ENCODE measurements around the gene ZNF695.

Gene ZNF695

DNA sequence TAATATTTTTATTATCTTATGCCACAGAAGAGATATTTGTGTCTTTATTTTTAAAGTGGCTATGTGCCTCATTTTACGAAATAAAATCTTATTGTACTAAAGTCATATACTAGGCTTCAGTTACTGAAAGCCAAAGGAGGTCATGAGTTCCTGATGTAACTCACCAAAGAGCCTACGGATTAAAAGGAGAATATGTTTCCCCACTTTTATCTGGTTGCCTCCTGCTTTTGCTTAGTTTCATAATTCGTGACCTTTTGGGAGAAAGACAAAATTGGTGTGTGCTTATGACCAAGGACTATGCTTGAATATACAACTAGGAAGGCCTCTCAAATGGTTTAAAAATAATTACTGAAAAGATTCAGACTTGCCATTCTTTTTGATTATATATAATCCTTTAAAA lies 57.9 kb downstream of the ZNF695 start:
- Histone ChIP-seq H3K4me1 (ENCODE audit: control insufficient read depth in 2 of 2, insufficient read depth in 1 of 2, low read depth in 1 of 2, low read length in 2 of 2) (no peaks in the 10 kb centered on the region), H3K79me1 (ENCODE audit: low read depth, low read length) (no peaks in the 10 kb centered on the region), H4K8ac (ENCODE audit: low read depth, low read length) (no peak overlapping the region), H3K36me3 (replicated peaks in 1 of 2; ENCODE audit: control insufficient read depth in 2 of 2, insufficient read depth in 2 of 2, low read length in 2 of 2) (peaks cover 0 to 43% of the 10 kb centered on the region in 2 donors), H3K27me3 (ENCODE audit: control insufficient read depth in 3 of 3, insufficient read depth in 3 of 3, low read depth in 1 of 3, low read length in 3 of 3) (no peaks in the 10 kb centered on the region), H2BK12ac (ENCODE audit: low read length) (no peak overlapping the region), H4K91ac (ENCODE audit: low read depth, low read length, poor library complexity) (no peak overlapping the region), H3K9me3 (replicated peaks in 1 of 2; ENCODE audit: control insufficient read depth in 2 of 2, insufficient read depth in 1 of 2, low read depth in 1 of 2, low read length in 2 of 2) (peaks cover 0 to 18% of the 10 kb centered on the region in 2 donors), H3K4me2 (ENCODE audit: insufficient read depth, low read length, poor library complexity, severe bottlenecking) (no peak overlapping the region), H3K18ac (ENCODE audit: low read length) (no peak overlapping the region), H3K4me3 (ENCODE audit: low read length in 2 of 2) (no peak overlapping the region), H3K9ac (ENCODE audit: low read depth, low read length, poor library complexity) (no peak overlapping the region), H3K27ac (replicated peaks; ENCODE audit: low read length) (no peak overlapping the region), H2BK5ac (ENCODE audit: low read length) (no peak overlapping the region), H2AFZ (ENCODE audit: low read length) (no peak overlapping the region), H3K4ac (ENCODE audit: low read length) (no peak overlapping the region), H3K14ac (ENCODE audit: low read length) (no peak overlapping the region), H2AK5ac (ENCODE audit: low read depth, low read length) (no peak overlapping the region), H3K23ac (ENCODE audit: low read depth, low read length, poor library complexity) (no peak overlapping the region), H2BK15ac (ENCODE audit: low read length) (no peak overlapping the region), H2BK120ac (ENCODE audit: low read depth, low read length) (no peak overlapping the region)
- DNase-seq (ENCODE audit: low spot score): no peak
- no CpG with 5 or more reads among the region's 3 CpGs for WGBS, 2 donors (ENCODE audit: extremely low coverage in 2 of 2, insufficient read length in 2 of 2, insufficient replicate concordance in 1 of 2)

DNA sequence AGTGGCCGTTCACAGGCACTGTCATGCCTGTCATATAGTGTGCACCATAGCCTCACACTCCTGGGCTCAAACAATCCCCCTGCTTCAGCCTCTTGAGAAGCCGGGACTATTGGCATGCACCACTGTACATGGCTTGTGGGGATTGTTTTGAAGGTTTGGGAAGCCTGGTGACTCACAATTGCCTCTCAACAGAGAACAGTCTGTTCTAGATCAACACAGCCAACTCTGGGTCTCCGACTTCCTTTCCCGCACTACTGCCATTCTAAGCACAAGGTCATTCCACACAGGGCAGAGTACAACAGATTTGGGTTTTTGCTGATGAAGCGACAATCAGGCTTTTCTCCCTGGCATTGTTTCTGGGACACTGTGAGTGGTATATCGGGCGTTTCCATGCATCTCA lies 60.6 kb downstream of the ZNF695 start:
- Histone ChIP-seq H3K18ac (ENCODE audit: low read length) (no peak overlapping the region), H3K4me3 (ENCODE audit: low read length in 2 of 2) (no peak overlapping the region), H3K27ac (replicated peaks; ENCODE audit: low read length) (no peak overlapping the region), H4K8ac (ENCODE audit: low read depth, low read length) (no peak overlapping the region), H2AFZ (ENCODE audit: low read length) (no peak overlapping the region), H3K4ac (ENCODE audit: low read length) (no peak overlapping the region), H2AK5ac (ENCODE audit: low read depth, low read length) (no peak overlapping the region), H3K4me1 (ENCODE audit: control insufficient read depth in 2 of 2, insufficient read depth in 1 of 2, low read depth in 1 of 2, low read length in 2 of 2) (no peaks in the 10 kb centered on the region), H3K36me3 (replicated peaks in 1 of 2; ENCODE audit: control insufficient read depth in 2 of 2, insufficient read depth in 2 of 2, low read length in 2 of 2) (peaks cover 2 to 55% of the 10 kb centered on the region in 2 donors), H3K79me1 (ENCODE audit: low read depth, low read length) (peaks cover 2% of the 10 kb centered on the region), H3K23ac (ENCODE audit: low read depth, low read length, poor library complexity) (no peak overlapping the region), H3K9me3 (replicated peaks in 1 of 2; ENCODE audit: control insufficient read depth in 2 of 2, insufficient read depth in 1 of 2, low read depth in 1 of 2, low read length in 2 of 2) (peaks cover 0 to 13% of the 10 kb centered on the region in 2 donors), H3K4me2 (ENCODE audit: insufficient read depth, low read length, poor library complexity, severe bottlenecking) (no peak overlapping the region), H2BK15ac (ENCODE audit: low read length) (no peak overlapping the region), H3K27me3 (ENCODE audit: control insufficient read depth in 3 of 3, insufficient read depth in 3 of 3, low read depth in 1 of 3, low read length in 3 of 3) (no peaks in the 10 kb centered on the region), H2BK120ac (ENCODE audit: low read depth, low read length) (no peak overlapping the region), H3K14ac (ENCODE audit: low read length) (no peak overlapping the region), H2BK5ac (ENCODE audit: low read length) (no peak overlapping the region), H3K9ac (ENCODE audit: low read depth, low read length, poor library complexity) (no peak overlapping the region), H4K91ac (ENCODE audit: low read depth, low read length, poor library complexity) (no peak overlapping the region), H2BK12ac (ENCODE audit: low read length) (no peak overlapping the region)
- WGBS, 2 donors (ENCODE audit: extremely low coverage in 2 of 2, insufficient read length in 2 of 2, insufficient replicate concordance in 1 of 2): no CpG with 5 or more reads among the region's 7 CpGs
- DNase-seq (ENCODE audit: low spot score): no peak

DNA sequence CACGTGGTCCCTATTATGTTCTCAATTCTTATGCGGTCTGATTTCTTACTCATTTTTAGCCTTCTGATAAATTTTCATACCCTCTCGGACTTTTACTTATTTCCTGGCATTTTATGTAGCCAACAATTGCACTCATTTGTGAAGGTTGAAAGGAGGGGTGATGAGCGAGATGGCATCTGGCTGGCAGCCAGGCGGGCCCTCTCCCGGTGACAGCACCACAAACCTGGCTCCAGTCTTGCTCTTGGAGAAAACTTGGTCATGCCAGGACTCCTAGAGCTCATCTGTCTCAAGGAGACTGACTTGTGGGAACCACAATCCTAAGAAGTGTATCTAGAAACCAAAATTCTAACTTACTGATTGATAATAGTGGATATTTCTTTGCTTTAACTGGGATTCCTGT lies 61.5 kb downstream of the ZNF695 start:
- H2AFZ ChIP-seq (ENCODE audit: low read length): no peak overlapping the region
- H3K23ac ChIP-seq (ENCODE audit: low read depth, low read length, poor library complexity): no peak overlapping the region
- no peak overlapping the region for H3K9ac ChIP-seq (ENCODE audit: low read depth, low read length, poor library complexity)
- peaks cover 0 to 9% of the 10 kb centered on the region in 2 donors for H3K9me3 ChIP-seq (replicated peaks in 1 of 2; ENCODE audit: control insufficient read depth in 2 of 2, insufficient read depth in 1 of 2, low read depth in 1 of 2, low read length in 2 of 2)
- H3K36me3 ChIP-seq (replicated peaks in 1 of 2; ENCODE audit: control insufficient read depth in 2 of 2, insufficient read depth in 2 of 2, low read length in 2 of 2): peaks cover 2 to 51% of the 10 kb centered on the region in 2 donors
- no peaks in the 10 kb centered on the region for H3K4me1 ChIP-seq (ENCODE audit: control insufficient read depth in 2 of 2, insufficient read depth in 1 of 2, low read depth in 1 of 2, low read length in 2 of 2)
- H4K8ac ChIP-seq (ENCODE audit: low read depth, low read length): no peak overlapping the region
- no peak overlapping the region for H2BK12ac ChIP-seq (ENCODE audit: low read length)
- no peak overlapping the region for H4K91ac ChIP-seq (ENCODE audit: low read depth, low read length, poor library complexity)
- no peak overlapping the region for H2BK5ac ChIP-seq (ENCODE audit: low read length)
- no peak overlapping the region for H3K4me3 ChIP-seq (ENCODE audit: low read length in 2 of 2)
- H3K27ac ChIP-seq (replicated peaks; ENCODE audit: low read length): no peak overlapping the region
- H2BK120ac ChIP-seq (ENCODE audit: low read depth, low read length): no peak overlapping the region
- no peak overlapping the region for H2BK15ac ChIP-seq (ENCODE audit: low read length)
- WGBS, 2 donors (ENCODE audit: extremely low coverage in 2 of 2, insufficient read length in 2 of 2, insufficient replicate concordance in 1 of 2): no CpG with 5 or more reads among the region's 6 CpGs
- H3K79me1 ChIP-seq (ENCODE audit: low read depth, low read length): peaks cover 2% of the 10 kb centered on the region
- no peak for DNase-seq (ENCODE audit: low spot score)
- no peak overlapping the region for H3K18ac ChIP-seq (ENCODE audit: low read length)
- H3K4ac ChIP-seq (ENCODE audit: low read length): no peak overlapping the region
- H2AK5ac ChIP-seq (ENCODE audit: low read depth, low read length): no peak overlapping the region
- H3K14ac ChIP-seq (ENCODE audit: low read length): no peak overlapping the region
- no peaks in the 10 kb centered on the region for H3K27me3 ChIP-seq (ENCODE audit: control insufficient read depth in 3 of 3, insufficient read depth in 3 of 3, low read depth in 1 of 3, low read length in 3 of 3)
- H3K4me2 ChIP-seq (ENCODE audit: insufficient read depth, low read length, poor library complexity, severe bottlenecking): no peak overlapping the region
